OCI-LY7 (cell line): ENCODE measurements around the gene STK10. TPM values are rescaled to one million over a fixed set of nuclear protein-coding genes. Genes with fewer than 3 reads are reported as not detected.

ENCODE experiments used
- BruUV-seq: library from RNA; stranded (reverse); fragments of 400-500 nt; replicated peaks from 2 replicates; lab custom pipeline; 2021; lab: Mats Ljungman, UMichigan
- CTCF ChIA-PET: fragments of 300-600 bp; sonication (Branson Sonifier 250); formaldehyde crosslinking; loops from one replicate; lab custom pipeline; 2022; ENCODE audit warnings: antibody characterized with exemption; ENCODE audit not compliant: unreplicated experiment; lab: Charles Lee
- POLR2A ChIA-PET: fragments of 300-600 bp; sonication (Branson Sonifier 250); formaldehyde crosslinking; loops from one replicate; lab custom pipeline; 2022; ENCODE audit warnings: antibody characterized with exemption; lab: Charles Lee
- DNase-seq: peaks from one replicate; pipeline ENCODE4 v3.0.0-alpha.2; 2015; ENCODE audit warnings: low spot score
- H2AFZ ChIP-seq: fragments of 200-600 bp; sonication (generic), shearing (Covaris generic); 2 replicates; pipeline ENCODE4 v1.6.1; 2014; ENCODE audit warnings: mild to moderate bottlenecking, antibody characterized with exemption, low read length, moderate library complexity
- H3K27ac ChIP-seq: fragments of 200-600 bp; sonication (generic); 2 replicates; pipeline ENCODE4 v1.5.1; 2014; ENCODE audit warnings: mixed run types, low read depth, mild to moderate bottlenecking, moderate library complexity, low read length, inconsistent platforms; ENCODE audit not compliant: poor library complexity, severe bottlenecking
- H3K36me3 ChIP-seq: fragments of 200-600 bp; sonication (generic); 2 replicates; pipeline ENCODE4 v1.6.1; 2014; ENCODE audit warnings: mild to moderate bottlenecking, antibody characterized with exemption, low read length, moderate library complexity, mixed read lengths; ENCODE audit not compliant: insufficient read depth
- H3K4me1 ChIP-seq: fragments of 200-600 bp; sonication (generic); 2 replicates; pipeline ENCODE4 v1.5.1; 2014; ENCODE audit warnings: mild to moderate bottlenecking, low read length; ENCODE audit not compliant: insufficient read depth, poor library complexity, severe bottlenecking
- H3K4me2 ChIP-seq: fragments of 200-600 bp; sonication (generic); 2 replicates; pipeline ENCODE4 v1.6.1; 2014; ENCODE audit warnings: mild to moderate bottlenecking, low read length
- H3K4me3 ChIP-seq: fragments of 200-600 bp; sonication (generic); 2 replicates; pipeline ENCODE4 v1.5.1; 2014; ENCODE audit warnings: mild to moderate bottlenecking, low read depth, low read length; ENCODE audit not compliant: poor library complexity, severe bottlenecking
- H3K79me2 ChIP-seq: fragments of 200-600 bp; sonication (generic); 2 replicates; pipeline ENCODE4 v1.6.1; 2016; ENCODE audit warnings: low read depth, mild to moderate bottlenecking, low read length, moderate library complexity, mixed read lengths; ENCODE audit not compliant: insufficient read depth
- H3K9me2 ChIP-seq: fragments of 200-600 bp; sonication (generic); 2 replicates; pipeline ENCODE4 v1.6.1; 2016; ENCODE audit warnings: mild to moderate bottlenecking, low read length, mixed read lengths; ENCODE audit not compliant: insufficient read depth
- H3K9me3 ChIP-seq: fragments of 200-600 bp; sonication (generic); 2 replicates; pipeline ENCODE4 v1.6.1; 2014; ENCODE audit warnings: mild to moderate bottlenecking, mixed run types, low read length, mixed read lengths
- H4K20me1 ChIP-seq: fragments of 200-600 bp; sonication (generic); 2 replicates; pipeline ENCODE4 v1.6.1; 2014; ENCODE audit warnings: mild to moderate bottlenecking, antibody characterized with exemption, low read length, moderate library complexity, mixed read lengths; ENCODE audit not compliant: insufficient read depth
- EZH2phosphoT487 ChIP-seq: fragments of 200-600 bp; sonication (generic); IDR thresholded peaks from 2 replicates; pipeline ENCODE4 v1.6.1; 2018; ENCODE audit warnings: low read depth, borderline replicate concordance, mild to moderate bottlenecking, mixed run types, antibody characterized with exemption, low read length, moderate library complexity, mixed read lengths
- intact Hi-C: fragments of 100-400 bp; cut with micrococcal nuclease; formaldehyde crosslinking; loops from one replicate; pipeline ENCODE4 v1.10.0; 2022; ENCODE audit not compliant: unreplicated experiment
- total RNA-seq, 2 experiments: library from RNA; depleted of rRNA in 1 of 2; stranded (reverse); fragments of >200 nt in 1 of 2; shearing (Covaris generic) in 1 of 2; gene quantifications; 2 replicates each; pipeline ENCODE4 v1.2.3, GENCODE V29; 2014 to 2022
- TF ChIP-seq, protein P1 (sequence below): fragments of 200-600 bp; sonication (generic); conservative IDR thresholded peaks from 2 replicates; pipeline ENCODE4 v1.5.1; 2014; ENCODE audit warnings: mild to moderate bottlenecking, antibody characterized with exemption, low read length, moderate library complexity, mixed read lengths

The STK10 gene
- total RNA-seq, 2 experiments from 2014 or later, result 53.7 to 89.7 TPM

DNA sequence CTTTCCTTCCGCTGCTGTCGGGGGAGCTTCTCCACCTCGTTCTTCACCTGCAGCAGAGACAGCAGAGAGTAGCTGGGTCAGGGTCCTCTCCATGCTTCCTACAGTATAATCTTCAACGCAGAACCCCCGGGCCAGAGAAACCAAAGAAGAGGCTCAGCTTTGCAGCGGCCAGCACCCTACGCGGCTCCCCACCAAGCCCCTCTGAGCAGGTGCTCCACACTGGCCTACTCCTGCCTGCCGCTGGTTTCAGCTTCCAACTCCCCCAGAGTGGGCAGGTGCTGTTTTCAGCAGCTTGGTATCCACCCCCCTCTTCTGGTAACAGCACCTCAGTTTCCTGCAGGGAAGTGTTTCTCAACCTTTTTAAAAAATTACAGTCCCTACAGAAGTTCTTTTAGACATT lies 123.3 kb downstream of the STK10 start:
- H3K4me1 ChIP-seq, result no peaks in the 10 kb centered on the region
- intact Hi-C loops, result no loop called here
- H3K4me3 ChIP-seq, result no peak overlapping the region
- H3K27ac ChIP-seq, result no peak overlapping the region
- H3K79me2 ChIP-seq, result no peaks in the 10 kb centered on the region
- CTCF ChIA-PET, result no interaction called here
- H3K36me3 ChIP-seq, result peaks cover 62% of the 10 kb centered on the region
- POLR2A ChIA-PET, result interaction anchor here (0.7 kb wide), 1 partner anchor 28 kb away, joined by 4 read pairs; no protein-coding TSS in a partner anchor
- H3K4me2 ChIP-seq, result no peak overlapping the region
- H2AFZ ChIP-seq, result no peak overlapping the region
- TF ChIP-seq, protein P1, sequence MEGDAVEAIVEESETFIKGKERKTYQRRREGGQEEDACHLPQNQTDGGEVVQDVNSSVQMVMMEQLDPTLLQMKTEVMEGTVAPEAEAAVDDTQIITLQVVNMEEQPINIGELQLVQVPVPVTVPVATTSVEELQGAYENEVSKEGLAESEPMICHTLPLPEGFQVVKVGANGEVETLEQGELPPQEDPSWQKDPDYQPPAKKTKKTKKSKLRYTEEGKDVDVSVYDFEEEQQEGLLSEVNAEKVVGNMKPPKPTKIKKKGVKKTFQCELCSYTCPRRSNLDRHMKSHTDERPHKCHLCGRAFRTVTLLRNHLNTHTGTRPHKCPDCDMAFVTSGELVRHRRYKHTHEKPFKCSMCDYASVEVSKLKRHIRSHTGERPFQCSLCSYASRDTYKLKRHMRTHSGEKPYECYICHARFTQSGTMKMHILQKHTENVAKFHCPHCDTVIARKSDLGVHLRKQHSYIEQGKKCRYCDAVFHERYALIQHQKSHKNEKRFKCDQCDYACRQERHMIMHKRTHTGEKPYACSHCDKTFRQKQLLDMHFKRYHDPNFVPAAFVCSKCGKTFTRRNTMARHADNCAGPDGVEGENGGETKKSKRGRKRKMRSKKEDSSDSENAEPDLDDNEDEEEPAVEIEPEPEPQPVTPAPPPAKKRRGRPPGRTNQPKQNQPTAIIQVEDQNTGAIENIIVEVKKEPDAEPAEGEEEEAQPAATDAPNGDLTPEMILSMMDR, result no peak
- TF ChIP-seq EZH2phosphoT487, result no peak
- no peaks in the 10 kb centered on the region for H3K9me2 ChIP-seq
- BruUV-seq, result no TSS peak
- H3K9me3 ChIP-seq, result no peaks in the 10 kb centered on the region
- H4K20me1 ChIP-seq, result no peaks in the 10 kb centered on the region
- no peak for DNase-seq

DNA sequence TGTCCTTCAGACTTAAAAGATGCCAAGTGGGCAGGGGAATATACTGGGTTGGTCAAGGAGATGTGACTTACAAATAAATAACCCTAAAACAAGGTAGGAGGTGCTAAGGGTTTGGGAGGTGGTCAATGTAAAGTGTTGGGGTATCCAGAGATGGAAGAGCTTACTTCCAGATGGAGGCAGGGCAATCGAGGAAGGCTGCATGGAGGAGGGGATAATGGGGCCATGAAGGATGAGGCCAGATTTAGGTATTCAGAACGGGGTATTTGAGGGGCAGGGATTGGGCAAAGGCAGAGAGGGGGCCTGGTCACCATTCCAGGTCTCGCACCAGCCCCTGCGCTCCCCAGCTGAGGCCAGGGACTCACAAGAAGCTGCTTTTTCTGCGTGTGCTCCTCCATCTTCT lies 123.7 kb downstream of the STK10 start:
- H3K9me2 ChIP-seq, result no peaks in the 10 kb centered on the region
- no peak overlapping the region for H3K27ac ChIP-seq
- no peaks in the 10 kb centered on the region for H4K20me1 ChIP-seq
- no peak overlapping the region for H3K4me2 ChIP-seq
- no peak overlapping the region for H2AFZ ChIP-seq
- no peaks in the 10 kb centered on the region for H3K4me1 ChIP-seq
- no peak for DNase-seq
- H3K4me3 ChIP-seq, result no peak overlapping the region
- BruUV-seq, result no TSS peak
- no peaks in the 10 kb centered on the region for H3K79me2 ChIP-seq
- no peak for TF ChIP-seq EZH2phosphoT487
- TF ChIP-seq, protein P1, result no peak
- CTCF ChIA-PET, result no interaction called here
- intact Hi-C loops, result no loop called here
- H3K9me3 ChIP-seq, result no peaks in the 10 kb centered on the region
- POLR2A ChIA-PET, result interaction anchor here (0.7 kb wide), 1 partner anchor 28 kb away, joined by 4 read pairs; no protein-coding TSS in a partner anchor
- peaks cover 66% of the 10 kb centered on the region for H3K36me3 ChIP-seq

DNA sequence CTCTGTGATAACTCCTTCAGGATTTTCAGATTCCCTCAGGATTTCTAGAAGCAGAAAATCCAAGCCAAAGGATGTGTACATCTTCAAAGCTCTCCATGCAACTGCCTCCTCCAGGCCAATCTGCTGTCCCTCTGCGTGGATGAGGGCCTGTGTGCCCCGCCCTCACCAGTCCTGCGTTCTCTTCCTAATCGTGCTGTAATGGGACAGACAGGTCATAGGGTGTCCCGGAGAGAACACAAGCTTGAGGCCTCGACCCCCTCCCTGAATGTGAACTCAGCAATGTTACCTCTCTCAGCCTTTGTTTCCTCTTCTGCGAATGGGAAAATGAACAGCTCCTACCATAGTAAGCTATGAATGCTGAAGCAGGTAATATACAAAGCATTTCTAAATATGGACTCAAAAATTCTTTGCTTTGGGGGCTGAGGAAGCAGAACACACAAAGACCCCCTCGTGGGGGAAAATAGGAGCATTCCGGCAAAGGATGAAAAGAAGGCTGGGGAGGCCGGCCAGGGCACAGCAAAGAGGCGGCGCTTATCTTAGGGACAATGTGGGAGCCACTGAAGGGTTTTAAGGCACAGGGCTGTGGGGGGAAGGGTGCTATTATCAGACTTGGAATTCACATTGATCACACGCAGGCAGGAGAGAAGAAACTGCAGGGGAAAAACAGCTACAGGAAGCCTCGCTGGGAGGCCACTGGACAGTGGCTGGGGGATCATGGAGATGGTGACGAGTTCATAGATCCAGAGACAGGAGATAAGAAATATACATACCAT lies 124.4 kb downstream of the STK10 start:
- Histone ChIP-seq H3K79me2 (no peaks in the 10 kb centered on the region), H4K20me1 (no peaks in the 10 kb centered on the region), H3K9me2 (no peaks in the 10 kb centered on the region), H3K27ac (no peak overlapping the region), H3K4me3 (no peak overlapping the region), H2AFZ (no peak overlapping the region), H3K9me3 (no peaks in the 10 kb centered on the region), H3K36me3 (peaks cover 67% of the 10 kb centered on the region), H3K4me1 (no peaks in the 10 kb centered on the region), H3K4me2 (no peak overlapping the region)
- POLR2A ChIA-PET, result no interaction called here
- TF ChIP-seq, protein P1, result no peak
- no peak for TF ChIP-seq EZH2phosphoT487
- BruUV-seq, result TSS peak; percentile 39
- CTCF ChIA-PET, result interaction anchor here (0.5 kb wide), 1 partner anchor 125 kb away, joined by 4 read pairs; the partner anchor contains the start of gene STK10
- DNase-seq, result no peak
- intact Hi-C loops, result no loop called here
